H9 (cell line): Measurements from ENCODE around the gene PSMA2. TPM values are rescaled to one million over a fixed set of nuclear protein-coding genes. Genes with fewer than 3 reads are reported as not detected.

Experiments
- DNase-seq: peaks from one replicate; pipeline ENCODE4 v3.0.0-alpha.2; 2017
- H2AFZ ChIP-seq: one replicate; pipeline ENCODE4 v1.6.1; 2013; ENCODE audit warnings: mild to moderate bottlenecking, low read length, control low read depth, moderate library complexity
- H2AK5ac ChIP-seq: 2 replicates; pipeline ENCODE4 v1.6.1; 2013; ENCODE audit warnings: low read length, control low read depth, mixed read lengths; ENCODE audit not compliant: insufficient read length
- H2BK120ac ChIP-seq: one replicate; pipeline ENCODE4 v1.6.1; 2013; ENCODE audit warnings: low read depth, mild to moderate bottlenecking, low read length, control low read depth, inconsistent platforms; ENCODE audit not compliant: poor library complexity, severe bottlenecking
- H2BK12ac ChIP-seq: 2 replicates; pipeline ENCODE4 v1.6.1; 2013; ENCODE audit warnings: low read length, control low read depth, mixed read lengths, low read depth; ENCODE audit not compliant: insufficient read length
- H2BK15ac ChIP-seq: 2 replicates; pipeline ENCODE4 v1.6.1; 2013; ENCODE audit warnings: low read depth, low read length, control low read depth
- H2BK20ac ChIP-seq: one replicate; pipeline ENCODE4 v1.6.1; 2013; ENCODE audit warnings: low read depth, mild to moderate bottlenecking, low read length, control low read depth, inconsistent platforms; ENCODE audit not compliant: poor library complexity, severe bottlenecking
- H2BK5ac ChIP-seq: 2 replicates; pipeline ENCODE4 v1.6.1; 2013; ENCODE audit warnings: low read length, control low read depth, mixed read lengths; ENCODE audit not compliant: insufficient read length
- H3K14ac ChIP-seq: 2 replicates; pipeline ENCODE4 v1.6.1; 2013; ENCODE audit warnings: low read length, control low read depth; ENCODE audit not compliant: insufficient read depth
- H3K18ac ChIP-seq: 2 replicates; pipeline ENCODE4 v1.6.1; 2013; ENCODE audit warnings: low read depth, mild to moderate bottlenecking, mixed read lengths, low read length, control low read depth; ENCODE audit not compliant: insufficient read length
- H3K23ac ChIP-seq: 2 replicates; pipeline ENCODE4 v1.6.1; 2013; ENCODE audit warnings: low read length, control low read depth, mixed read lengths, low read depth; ENCODE audit not compliant: insufficient read length
- H3K23me2 ChIP-seq: 2 replicates; pipeline ENCODE4 v1.6.1; 2013; ENCODE audit warnings: low read depth, mild to moderate bottlenecking, mixed read lengths, low read length, control low read depth; ENCODE audit not compliant: insufficient read length, poor library complexity, severe bottlenecking
- H3K27ac ChIP-seq: 2 replicates; pipeline ENCODE4 v1.5.1; 2013; ENCODE audit warnings: low read length, control low read depth, mixed read lengths, low read depth; ENCODE audit not compliant: insufficient read length
- H3K27me3 ChIP-seq: 2 replicates; pipeline ENCODE4 v1.6.1; 2013; ENCODE audit warnings: low read length, control low read depth, inconsistent platforms; ENCODE audit not compliant: insufficient read depth
- H3K4ac ChIP-seq: 2 replicates; pipeline ENCODE4 v1.6.1; 2013; ENCODE audit warnings: low read depth, mild to moderate bottlenecking, control low read depth, inconsistent platforms, low read length, moderate library complexity
- H3K4me1 ChIP-seq: 2 replicates; pipeline ENCODE4 v1.6.1; 2013; ENCODE audit warnings: low read length, control low read depth, inconsistent platforms; ENCODE audit not compliant: insufficient read depth
- H3K4me2 ChIP-seq: 2 replicates; pipeline ENCODE4 v1.6.1; 2013; ENCODE audit warnings: low read length, control low read depth, mixed read lengths; ENCODE audit not compliant: insufficient read length, insufficient read depth
- H3K56ac ChIP-seq: 2 replicates; pipeline ENCODE4 v1.6.1; 2013; ENCODE audit warnings: low read depth, mild to moderate bottlenecking, mixed read lengths, low read length, control low read depth; ENCODE audit not compliant: insufficient read length
- H3K79me1 ChIP-seq: 2 replicates; pipeline ENCODE4 v1.6.1; 2013; ENCODE audit warnings: low read depth, mild to moderate bottlenecking, moderate library complexity, low read length, control low read depth, inconsistent platforms; ENCODE audit not compliant: insufficient read depth, poor library complexity, severe bottlenecking
- H3K79me2 ChIP-seq: 2 replicates; pipeline ENCODE4 v1.6.1; 2013; ENCODE audit warnings: low read length, control low read depth, inconsistent platforms; ENCODE audit not compliant: insufficient read depth
- H3K9ac ChIP-seq: 2 replicates; pipeline ENCODE4 v1.6.1; 2013; ENCODE audit warnings: low read length, control low read depth, mixed read lengths; ENCODE audit not compliant: insufficient read length; ENCODE audit errors: extremely low read depth
- H3K9me3 ChIP-seq: one replicate; pipeline ENCODE4 v1.6.1; 2013; ENCODE audit warnings: low read depth, low read length, inconsistent platforms; ENCODE audit not compliant: control insufficient read depth
- H3T11ph ChIP-seq: one replicate; pipeline ENCODE4 v1.6.1; 2013; ENCODE audit warnings: mild to moderate bottlenecking, low read length, control low read depth, inconsistent platforms
- H4K20me1 ChIP-seq: one replicate; pipeline ENCODE4 v1.6.1; 2013; ENCODE audit not compliant: control insufficient read depth, insufficient read length, insufficient read depth
- H4K5ac ChIP-seq: 2 replicates; pipeline ENCODE4 v1.6.1; 2013; ENCODE audit warnings: low read depth, mild to moderate bottlenecking, mixed read lengths, low read length, control low read depth; ENCODE audit not compliant: insufficient read length
- H4K8ac ChIP-seq: replicated peaks from 2 replicates; pipeline ENCODE4 v1.6.1; 2013; ENCODE audit warnings: low read length, control low read depth, mixed read lengths, low read depth; ENCODE audit not compliant: insufficient read length
- H4K91ac ChIP-seq: 2 replicates; pipeline ENCODE4 v1.6.1; 2013; ENCODE audit warnings: low read depth, mild to moderate bottlenecking, moderate library complexity, mixed read lengths, low read length, control low read depth; ENCODE audit not compliant: insufficient read length
- H3K27ac Mint-ChIP-seq, 3 experiments: 2 replicates in 2 of 3; 3 replicates in 1 of 3; pipeline ENCODE4 v1.8.0; 2020 to 2021; ENCODE audit warnings: mixed read lengths in 3 of 3, mild to moderate bottlenecking in 1 of 3, moderate library complexity in 1 of 3
- H3K27me3 Mint-ChIP-seq: 2 replicates; pipeline ENCODE4 v1.8.0; 2021; ENCODE audit warnings: low read depth, mild to moderate bottlenecking, moderate library complexity, mixed read lengths
- H3K36me3 Mint-ChIP-seq, 3 experiments: 2 replicates in 2 of 3; 3 replicates in 1 of 3; pipeline ENCODE4 v1.8.0; 2020 to 2021; ENCODE audit warnings: low read depth in 3 of 3, mixed read lengths in 3 of 3; ENCODE audit not compliant: insufficient read depth in 1 of 3
- H3K4me1 Mint-ChIP-seq, 2 experiments: 2 replicates each; pipeline ENCODE4 v1.8.0; 2020; ENCODE audit warnings: mixed read lengths in 2 of 2
- H3K4me3 Mint-ChIP-seq, 2 experiments: 2 replicates in 1 of 2; 3 replicates in 1 of 2; pipeline ENCODE4 v1.8.0; 2020 to 2021; ENCODE audit warnings: mild to moderate bottlenecking in 2 of 2, mixed read lengths in 2 of 2, moderate library complexity in 1 of 2
- H3K9me3 Mint-ChIP-seq, 2 experiments: 2 replicates in 1 of 2; 3 replicates in 1 of 2; pipeline ENCODE4 v1.8.0; 2020; ENCODE audit warnings: mild to moderate bottlenecking in 2 of 2, mixed read lengths in 2 of 2, moderate library complexity in 1 of 2
- CTCF ChIP-seq: fragments of 200-600 bp; sonication (generic); conservative IDR thresholded peaks from 3 replicates; pipeline ENCODE4 v1.8.0; 2021; ENCODE audit warnings: antibody characterized with exemption, mild to moderate bottlenecking
- WGBS: extraction: QIAGEN DNeasy Blood & Tissue Kit; methylation state at CpG from one replicate; pipeline ENCODE4 v1.1.7; 2013; ENCODE audit warnings: missing lambda C conversion rate, low lambda C conversion rate, mixed read lengths; ENCODE audit not compliant: insufficient read length; ENCODE audit errors: extremely low coverage; 5-methylcytosine and 5-hydroxymethylcytosine counted together
- total RNA-seq: library from RNA; stranded (reverse); gene quantifications from 2 replicates; pipeline ENCODE4 v1.2.1, GENCODE V29; 2021

PSMA2 gene
- total RNA-seq, 1 experiment from 2014 or later: 227 TPM

- no peak overlapping the region for H3T11ph ChIP-seq
- Mint-ChIP-seq H3K36me3 (peaks cover 7 to 27% (median 17%) of the 10 kb centered on the region in 3 experiments), H3K27me3 (no peaks in the 10 kb centered on the region; the same call in 1 of the 2 replicates), H3K9me3 (peaks cover 15 to 28% of the 10 kb centered on the region in 2 experiments), H3K27ac (no peak overlapping the region), H3K4me3 (no peak overlapping the region), H3K4me1 (peaks cover 23 to 37% of the 10 kb centered on the region in 2 experiments)
- H3K9me3 ChIP-seq: no peaks in the 10 kb centered on the region
- H3K18ac ChIP-seq: no peak overlapping the region
- H3K9ac ChIP-seq: no peak overlapping the region
- H2BK12ac ChIP-seq: no peak overlapping the region
- H4K20me1 ChIP-seq: no peaks in the 10 kb centered on the region
- no peak overlapping the region for H4K8ac ChIP-seq
- H2BK15ac ChIP-seq: no peak overlapping the region
- no peak overlapping the region for H2BK5ac ChIP-seq
- no peaks in the 10 kb centered on the region for H3K79me2 ChIP-seq
- H4K5ac ChIP-seq: no peak overlapping the region
- H3K27ac ChIP-seq: no peak overlapping the region
- H3K79me1 ChIP-seq: no peaks in the 10 kb centered on the region
- WGBS: no CpG with 5 or more reads among the region's 3 CpGs
- TF ChIP-seq CTCF: no peak
- no peak overlapping the region for H3K4me2 ChIP-seq
- H3K23ac ChIP-seq: no peak overlapping the region
- no peak overlapping the region for H3K14ac ChIP-seq
- H3K27me3 ChIP-seq: no peaks in the 10 kb centered on the region
- H4K91ac ChIP-seq: peak overlapping the region; percentile 45
- no peak overlapping the region for H2BK20ac ChIP-seq
- no peak for DNase-seq
- no peak overlapping the region for H2AFZ ChIP-seq
- H3K4me1 ChIP-seq: no peaks in the 10 kb centered on the region; the same call in 1 of the 2 replicates
- no peak overlapping the region for H3K4ac ChIP-seq
- no peak overlapping the region for H3K56ac ChIP-seq
- H3K23me2 ChIP-seq: no peaks in the 10 kb centered on the region
- H2AK5ac ChIP-seq: no peak overlapping the region
- no peak overlapping the region for H2BK120ac ChIP-seq
These were observed 53.7 kb downstream of the PSMA2 start for GRCh38 chr7:42878303-42878702.
